Right kidney (tissue), 9 donors: Measurements from ENCODE around the gene RING1.

Experiments
- DNase-seq: peaks from one replicate; pipeline ENCODE4 v3.0.0-alpha.2; 2016
- long read RNA-seq, 8 donors: transcript quantifications; one replicate each; lab custom pipeline, GENCODE V29; 2026

Gene RING1
- long read RNA-seq, donor 1, transcript RING1-201 (7 exons, 1,752 nt): major isoform, 19 of 47 reads
- long read RNA-seq, donor 1, partial matches to known transcripts: 28 of 47 reads
- long read RNA-seq, donor 1, other reads (novel, unspliced or antisense): 0 of 47 reads
- long read RNA-seq, donor 2, transcript RING1-201 (7 exons, 1,752 nt): major isoform, 9 of 21 reads
- long read RNA-seq, donor 2, partial matches to known transcripts: 12 of 21 reads
- long read RNA-seq, donor 2, other reads (novel, unspliced or antisense): 0 of 21 reads
- long read RNA-seq, donor 3, transcript RING1-201 (7 exons, 1,752 nt): major isoform, 6 of 6 reads
- long read RNA-seq, donor 3, partial matches to known transcripts: 0 of 6 reads
- long read RNA-seq, donor 3, other reads (novel, unspliced or antisense): 0 of 6 reads
- long read RNA-seq, donor 4, transcript RING1-201 (7 exons, 1,752 nt): major isoform, 12 of 35 reads
- long read RNA-seq, donor 4, partial matches to known transcripts: 23 of 35 reads
- long read RNA-seq, donor 4, other reads (novel, unspliced or antisense): 0 of 35 reads
- long read RNA-seq, donor 5, transcript RING1-201 (7 exons, 1,752 nt): major isoform, 25 of 25 reads
- long read RNA-seq, donor 5, partial matches to known transcripts: 0 of 25 reads
- long read RNA-seq, donor 5, other reads (novel, unspliced or antisense): 0 of 25 reads
- long read RNA-seq, donor 6, transcript RING1-201 (7 exons, 1,752 nt): major isoform, 18 of 26 reads
- long read RNA-seq, donor 6, partial matches to known transcripts: 8 of 26 reads
- long read RNA-seq, donor 6, other reads (novel, unspliced or antisense): 0 of 26 reads
- long read RNA-seq, donor 7, transcript RING1-201 (7 exons, 1,752 nt): major isoform, 28 of 52 reads
- long read RNA-seq, donor 7, partial matches to known transcripts: 23 of 52 reads
- long read RNA-seq, donor 7, other reads (novel, unspliced or antisense): 0 of 52 reads
- long read RNA-seq, donor 8, transcript RING1-201 (7 exons, 1,752 nt): major isoform, 14 of 44 reads
- long read RNA-seq, donor 8, partial matches to known transcripts: 30 of 44 reads
- long read RNA-seq, donor 8, other reads (novel, unspliced or antisense): 0 of 44 reads

- DNase-seq: peak; percentile 92
Measured at GRCh38 chr6:33208091-33208967, at the start of gene RING1. Gene RING1, plus strand, starts transcription at chr6:33208500. Its CDS starts 323 bp downstream, at chr6:33208823.

GRCh38 chr6:33160096-33160495 lies 48.2 kb upstream of the RING1 start:
- no peak for DNase-seq

GRCh38 chr6:33160728-33161344 lies 47.5 kb upstream of the RING1 start:
- no peak for DNase-seq

- peak; percentile 79 for DNase-seq
Measured at GRCh38 chr6:33161354-33162331, 46.7 kb upstream of the RING1 start.

GRCh38 chr6:33163540-33163939 lies 44.8 kb upstream of the RING1 start:
- DNase-seq: no peak

GRCh38 chr6:33164176-33164575 lies 44.1 kb upstream of the RING1 start:
- no peak for DNase-seq

- no peak for DNase-seq
Measured at GRCh38 chr6:33164665-33165373, 43.5 kb upstream of the RING1 start.

GRCh38 chr6:33165581-33166258 lies 42.6 kb upstream of the RING1 start:
- DNase-seq: no peak

- DNase-seq: no peak
Measured at GRCh38 chr6:33166363-33166762, 41.9 kb upstream of the RING1 start.

GRCh38 chr6:33166811-33167210 lies 41.5 kb upstream of the RING1 start:
- no peak for DNase-seq

- DNase-seq: no peak
Measured at GRCh38 chr6:33167374-33168283, 40.7 kb upstream of the RING1 start.

- DNase-seq: no peak
Measured at GRCh38 chr6:33168284-33168601, 40.1 kb upstream of the RING1 start.

GRCh38 chr6:33168639-33169038 lies 39.7 kb upstream of the RING1 start:
- no peak for DNase-seq

- no peak for DNase-seq
Measured at GRCh38 chr6:33169291-33170175, 38.8 kb upstream of the RING1 start.

GRCh38 chr6:33170176-33171015 lies 37.9 kb upstream of the RING1 start:
- DNase-seq: no peak
